Measurements from ENCODE around the gene SHB.

DNA sequence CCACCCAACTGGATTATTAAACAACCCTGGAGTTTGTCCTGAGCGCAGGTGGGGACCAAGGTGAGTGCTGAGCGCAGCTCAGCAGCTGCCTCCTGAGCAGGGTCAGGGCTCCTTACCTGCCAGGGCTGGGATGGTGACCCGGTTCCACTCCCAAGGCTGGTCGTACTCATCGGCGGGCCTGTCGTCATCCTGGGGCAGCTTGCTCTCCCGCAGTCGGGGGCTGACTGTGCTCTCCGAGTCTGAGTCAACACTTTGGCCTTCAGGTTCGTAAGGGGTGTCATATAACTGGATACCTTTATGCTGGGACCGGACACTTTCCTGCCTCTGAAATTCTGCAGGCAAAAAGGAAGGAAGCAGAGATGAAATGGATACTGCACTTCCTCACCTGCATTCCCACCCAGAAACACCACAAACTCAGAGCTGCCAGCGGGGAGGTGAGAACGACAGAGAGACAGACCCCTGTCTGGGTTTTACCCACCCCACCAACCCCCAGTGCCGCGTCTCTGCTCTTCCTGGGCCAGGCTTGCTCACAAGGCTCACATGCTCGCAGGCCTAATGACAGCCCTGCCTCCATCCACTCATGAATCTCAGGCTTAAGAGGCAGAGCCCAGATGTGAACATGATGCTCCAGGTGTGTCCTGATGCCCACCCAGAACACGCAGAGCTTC lies 94.4 kb downstream of the SHB start:
- TF ChIP-seq CTCF (IDR thresholded peaks at IDR 0.05 in 2 of 3, conservative IDR thresholded peaks at IDR 0.05 in 1 of 3; ENCODE audit: borderline replicate concordance in 1 of 3, insufficient read depth in 1 of 3, low read depth in 2 of 3, low read length in 2 of 3) (no peak), POLR2A (IDR thresholded peaks at IDR 0.05; ENCODE audit: borderline replicate concordance, extremely low read depth, insufficient read depth, insufficient read length) (no peak), ZFX (IDR thresholded peaks at IDR 0.05) (no peak), REST (IDR thresholded peaks at IDR 0.05; ENCODE audit: low read depth) (no peak), EZH2phosphoT487 (IDR thresholded peaks at IDR 0.05; ENCODE audit: borderline replicate concordance) (no peak), POLR2AphosphoS5 (IDR thresholded peaks at IDR 0.05; ENCODE audit: low read depth, low read length) (no peak)
